GM19240 (cell line): ENCODE data around the gene RHOT1.
"Not testable (repeated sequence)": the region's sequence is repeated elsewhere in the genome, so short reads cannot be mapped to it uniquely, and the experiment has no call there.

Source experiments
- DNase-seq: peaks from one replicate; pipeline ENCODE4 v3.0.0; 2011; ENCODE audit warnings: low spot score; ENCODE audit not compliant: insufficient read length

The RHOT1 gene

GRCh38 chr17:32159586-32160438, 17.5 kb downstream of the RHOT1 start:
- DNase-seq: no peak

DNA sequence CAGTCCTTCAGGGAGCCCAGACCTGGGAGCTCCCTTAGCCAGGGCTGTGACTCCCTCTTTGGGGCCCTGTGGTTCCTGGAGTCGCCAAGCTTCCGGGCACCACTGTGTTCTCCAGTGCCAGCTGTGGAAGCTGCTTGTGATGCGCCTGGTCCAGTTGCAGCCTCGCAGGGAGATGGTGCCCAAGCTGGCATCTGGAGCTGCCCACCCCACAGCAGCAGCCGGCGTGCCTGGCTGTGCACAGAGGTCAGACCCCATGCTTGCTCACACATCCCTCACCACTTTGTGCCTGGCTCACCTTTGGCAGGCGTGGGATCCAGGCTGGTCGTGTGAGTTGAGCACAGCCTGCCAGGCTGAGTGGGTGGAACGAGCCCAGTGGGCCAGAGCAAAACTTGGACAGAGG, 18.2 kb downstream of the RHOT1 start:
- no peak for DNase-seq

DNA sequence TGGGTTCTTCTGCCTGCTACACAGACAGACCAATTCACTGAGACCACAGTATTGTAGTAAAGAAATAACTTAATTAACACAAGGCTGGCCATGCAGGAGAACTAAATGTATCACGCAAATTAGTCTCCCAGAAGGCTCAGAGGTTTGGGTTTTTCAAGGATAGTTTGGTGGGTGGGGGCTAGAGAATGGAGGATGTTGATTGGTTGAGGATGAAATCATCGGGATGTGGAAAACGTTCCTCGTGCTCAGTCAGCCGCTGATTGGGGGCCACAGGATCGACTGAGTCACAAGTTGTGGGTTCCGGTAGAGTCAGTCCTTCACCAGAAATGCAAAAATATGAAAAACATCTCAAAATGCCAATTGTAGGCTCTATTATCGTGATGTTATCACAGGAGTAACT, 18.7 kb downstream of the RHOT1 start:
- no peak for DNase-seq

DNA sequence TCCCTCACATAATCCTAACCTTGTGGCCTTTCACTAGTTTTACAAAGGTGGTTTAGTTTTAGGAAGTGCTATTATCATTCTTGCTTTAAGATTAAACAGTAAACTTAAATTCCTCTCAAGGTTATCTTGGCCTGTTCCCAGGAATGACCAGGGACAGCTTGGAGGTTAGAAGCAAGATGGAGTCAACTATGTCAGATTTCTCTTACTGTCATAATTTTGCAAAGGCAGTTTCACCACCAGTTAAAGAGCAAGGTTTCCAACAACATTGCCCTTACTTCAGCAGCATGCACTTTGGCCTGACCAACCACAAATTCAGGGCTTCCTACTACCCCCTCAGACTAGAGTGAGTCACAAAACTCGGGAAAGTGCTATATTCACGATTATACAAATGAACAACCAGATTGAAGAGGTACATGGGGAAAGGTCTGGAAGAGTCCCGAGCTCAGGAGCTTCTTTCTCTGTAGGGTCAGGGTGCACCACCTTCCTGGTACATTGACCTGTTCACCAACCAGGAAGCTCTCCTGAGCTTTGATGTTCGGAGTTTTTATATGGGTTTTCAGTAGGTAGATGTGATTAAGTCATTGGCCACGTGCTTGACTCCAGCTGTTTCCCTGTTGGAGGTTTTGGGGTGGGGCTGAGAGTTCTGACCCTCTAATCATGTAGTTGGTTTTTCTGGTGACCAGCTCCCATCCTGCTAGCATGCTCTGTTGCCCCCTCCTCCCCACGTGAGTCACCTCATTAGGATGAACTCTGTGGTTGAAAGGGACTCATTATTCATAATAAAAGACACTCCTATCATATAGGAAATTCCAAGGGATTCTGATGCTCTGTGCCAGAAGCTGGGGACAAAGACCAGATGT, 19.4 kb downstream of the RHOT1 start:
- DNase-seq: no peak

DNA sequence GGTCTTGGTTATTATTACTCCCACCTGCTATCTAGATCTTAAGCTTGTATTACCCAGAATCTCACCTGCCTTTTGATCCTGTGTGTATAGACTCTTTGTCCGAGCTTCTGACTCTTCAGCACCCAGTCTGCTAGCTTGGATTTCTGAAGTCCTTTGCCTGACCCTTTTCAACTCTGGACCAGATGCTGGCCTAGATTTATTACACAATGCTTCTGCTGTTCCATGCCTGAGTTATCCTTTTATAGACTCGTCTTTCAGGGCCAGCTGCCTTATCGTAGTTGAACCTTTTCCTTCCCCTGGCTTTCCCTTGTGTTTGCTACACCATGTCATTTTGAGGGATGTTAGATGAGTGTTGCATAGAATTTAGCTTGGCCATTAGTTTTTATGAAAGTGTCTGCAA, 32.6 kb downstream of the RHOT1 start:
- no peak for DNase-seq

GRCh38 chr17:32178679-32179078, 36.4 kb downstream of the RHOT1 start:
- DNase-seq: not testable (repeated sequence)

- not testable (repeated sequence) for DNase-seq
Observed at GRCh38 chr17:32179103-32179502, 36.8 kb downstream of the RHOT1 start.

DNA sequence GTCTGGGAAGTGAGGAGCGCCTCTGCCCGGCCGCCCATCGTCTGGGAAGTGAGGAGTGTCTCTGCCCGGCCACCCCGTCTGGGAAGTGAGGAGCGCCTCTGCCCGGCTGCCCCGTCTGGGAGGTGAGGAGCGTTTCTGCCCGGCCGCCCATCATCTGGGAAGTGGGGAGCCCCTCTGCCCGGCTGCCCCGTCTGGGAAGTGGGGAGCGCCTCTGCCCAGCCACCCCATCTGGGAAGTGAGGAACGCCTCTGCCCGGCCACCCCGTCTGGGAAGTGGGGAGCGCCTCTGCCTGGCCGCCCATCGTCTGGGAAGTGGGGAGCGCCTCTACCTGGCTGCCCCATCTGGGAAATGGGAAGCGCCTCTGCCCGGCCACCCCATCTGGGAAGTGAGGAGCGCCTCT, 37.2 kb downstream of the RHOT1 start:
- not testable (repeated sequence) for DNase-seq

DNA sequence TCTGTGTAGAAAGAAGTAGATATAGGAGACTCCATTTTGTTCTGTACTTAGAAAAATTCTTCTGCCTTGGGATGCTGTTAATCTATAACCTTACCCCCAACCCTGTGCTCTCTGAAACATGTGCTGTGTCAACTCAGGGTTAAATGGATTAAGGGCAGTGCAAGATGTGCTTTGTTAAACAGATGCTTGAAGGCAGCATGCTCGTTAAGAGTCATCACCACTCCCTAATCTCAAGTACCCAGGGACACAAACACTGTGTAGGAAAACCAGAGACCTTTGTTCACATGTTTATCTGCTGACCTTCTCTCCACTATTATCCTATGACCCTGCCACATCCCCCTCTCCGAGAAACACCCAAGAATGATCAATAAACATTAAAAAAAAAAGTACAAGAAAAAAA, 38.0 kb downstream of the RHOT1 start:
- DNase-seq: not testable (repeated sequence)

GRCh38 chr17:32185875-32186274, 43.6 kb downstream of the RHOT1 start:
- no peak for DNase-seq

DNA sequence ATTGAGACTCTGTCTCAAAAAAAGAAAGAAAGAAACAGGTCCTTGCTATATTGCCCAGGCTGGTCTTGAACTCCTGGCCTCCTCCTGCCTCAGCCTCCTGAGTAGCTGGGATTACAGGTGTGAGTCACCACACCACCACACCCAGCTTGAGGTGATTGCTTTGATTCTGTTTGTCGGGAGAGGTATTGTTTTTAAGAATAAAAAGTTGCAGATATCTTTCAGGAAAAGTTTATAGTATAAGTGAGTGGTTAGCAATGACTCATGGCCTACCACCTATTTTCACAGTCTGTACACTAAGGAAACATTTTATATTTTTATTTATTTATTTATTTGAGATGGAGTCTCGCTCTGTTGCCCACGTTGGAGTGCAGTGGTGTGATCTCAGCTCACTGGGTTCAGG, 45.0 kb downstream of the RHOT1 start:
- DNase-seq: no peak

DNA sequence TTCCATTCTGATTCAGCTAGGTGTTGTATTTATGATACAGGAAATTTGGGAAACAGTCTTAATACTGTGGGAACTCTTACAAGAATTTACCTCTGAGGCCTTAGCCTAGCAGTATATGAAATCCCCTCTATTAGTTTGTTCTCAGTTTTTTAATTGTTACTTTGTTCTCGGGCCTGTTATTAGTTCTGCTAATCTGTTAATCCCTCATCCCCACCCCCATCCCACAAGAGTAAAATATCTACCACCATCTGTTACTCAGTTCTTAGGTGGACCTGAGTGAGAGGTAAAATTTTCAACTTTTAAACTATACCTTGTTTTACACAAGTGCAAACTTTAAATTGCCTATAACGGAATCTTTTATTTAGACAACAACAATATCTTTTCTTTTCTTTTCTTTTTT, 47.0 kb downstream of the RHOT1 start:
- DNase-seq: no peak

DNA sequence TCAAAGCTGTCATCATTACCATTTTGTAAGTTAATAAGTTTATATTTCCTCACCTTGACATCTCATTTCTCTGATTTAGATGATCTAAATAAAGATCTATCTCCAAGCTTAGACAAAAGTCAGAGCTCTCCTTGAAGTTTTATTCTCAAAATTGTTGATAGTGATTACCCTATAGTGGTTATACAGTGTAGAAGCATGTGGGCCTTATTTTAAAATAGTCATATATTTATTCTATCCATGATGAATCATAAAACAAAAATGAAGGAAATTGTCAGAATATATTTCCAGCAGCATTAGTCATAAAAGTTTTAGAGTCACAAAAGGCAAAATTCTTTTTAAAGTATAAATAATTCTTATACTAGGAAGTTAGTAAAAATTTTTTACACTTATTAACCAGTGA, 49.0 kb downstream of the RHOT1 start:
- no peak for DNase-seq

DNA sequence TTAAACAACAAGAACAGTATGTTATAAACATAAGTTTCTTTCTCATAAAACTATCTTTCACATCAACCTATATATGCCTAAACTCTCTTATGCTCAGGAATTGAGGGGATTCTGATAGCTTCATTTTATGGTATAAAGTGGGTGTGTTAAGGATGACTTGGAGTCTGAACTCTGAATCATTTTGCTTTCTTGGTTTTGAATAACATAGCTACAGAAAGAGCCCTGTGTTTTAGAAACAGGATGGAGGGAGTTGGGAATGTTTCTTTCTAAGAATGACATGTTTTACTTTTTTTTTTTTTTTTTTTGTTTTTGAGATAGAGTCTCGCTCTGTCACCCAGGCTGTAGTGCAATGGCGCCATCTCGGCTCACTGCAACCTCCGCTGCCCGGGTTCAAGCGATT, 50.1 kb downstream of the RHOT1 start:
- DNase-seq: no peak

- no peak for DNase-seq
Observed at GRCh38 chr17:32197987-32198386, 55.7 kb downstream of the RHOT1 start.

GRCh38 chr17:32206861-32207260, 64.6 kb downstream of the RHOT1 start:
- DNase-seq: no peak

DNA sequence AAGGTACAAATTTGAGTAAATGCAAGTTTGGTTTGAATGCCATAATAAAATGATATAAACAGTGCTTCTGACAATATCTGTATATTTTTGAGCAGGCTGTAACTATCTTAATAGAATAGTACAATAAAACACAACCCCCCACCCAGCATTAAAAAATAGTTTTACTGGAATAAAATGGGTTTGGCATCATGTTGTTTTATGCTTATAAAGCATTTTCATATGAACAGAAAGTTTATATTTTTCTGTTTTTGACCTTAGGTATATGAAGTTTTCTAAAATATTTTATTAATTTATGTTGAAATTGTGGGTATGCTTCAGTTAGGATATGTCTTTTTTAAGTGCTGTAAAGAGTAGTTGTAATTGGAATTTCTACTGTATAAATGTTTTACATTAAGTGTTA, 66.1 kb downstream of the RHOT1 start:
- no peak for DNase-seq

DNA sequence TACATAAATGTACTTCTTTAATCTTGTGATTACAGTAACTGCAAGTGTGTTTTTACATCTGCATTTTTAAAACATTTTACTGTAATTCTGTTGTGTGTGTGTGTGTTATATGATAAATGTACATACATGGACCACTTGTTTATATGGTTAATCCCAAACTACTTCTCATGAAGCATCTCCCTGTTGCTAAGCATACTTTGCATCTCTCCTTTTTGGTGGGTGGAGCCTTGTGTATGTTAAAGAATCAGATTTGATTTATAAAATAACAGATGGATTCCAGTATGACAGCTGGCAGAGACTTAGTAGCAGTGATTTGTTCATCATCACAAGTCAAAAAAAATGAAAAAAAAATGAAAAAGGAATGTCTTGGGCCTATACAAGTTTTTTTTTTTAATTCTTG, 67.3 kb downstream of the RHOT1 start:
- DNase-seq: no peak

DNA sequence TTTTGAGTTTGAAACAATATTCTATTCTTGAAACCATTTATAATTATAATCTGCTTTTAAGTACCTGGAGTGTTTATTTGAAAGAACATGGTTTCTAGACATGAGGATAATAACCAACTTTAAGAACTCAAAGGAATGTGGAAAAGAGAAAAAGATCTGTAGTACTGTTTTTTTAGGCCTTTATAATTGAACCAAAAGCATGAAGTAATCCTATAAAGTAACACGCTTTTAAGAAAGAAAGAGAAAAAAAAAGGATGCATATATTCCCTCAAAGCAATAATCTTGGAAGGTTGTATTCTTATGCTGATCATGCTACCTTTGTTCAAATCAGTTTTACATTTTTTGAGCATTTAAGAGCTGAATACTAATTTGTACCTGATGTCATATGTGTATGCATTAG, 69.4 kb downstream of the RHOT1 start:
- DNase-seq: no peak

DNA sequence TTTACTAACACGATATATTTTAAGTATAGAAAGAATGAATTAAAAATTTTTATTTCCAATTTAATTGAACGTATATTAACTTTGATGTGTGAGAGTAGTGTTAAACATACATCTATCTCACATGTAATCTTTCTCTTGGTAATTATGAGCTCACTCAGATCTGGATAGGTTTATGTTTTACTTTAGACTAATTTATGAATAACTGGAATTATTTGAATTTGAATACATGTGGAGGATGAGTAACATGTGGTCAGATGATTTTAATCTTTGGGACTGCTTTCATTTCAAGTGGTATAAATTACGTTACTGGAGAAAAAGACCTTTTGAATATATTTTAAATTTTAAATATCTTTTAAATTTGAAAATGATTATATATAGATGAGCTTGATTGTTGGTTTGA, 73.4 kb downstream of the RHOT1 start:
- DNase-seq: no peak

- DNase-seq: no peak
Observed at GRCh38 chr17:32222621-32223020, 80.3 kb downstream of the RHOT1 start.

- DNase-seq: no peak
Observed at GRCh38 chr17:32223703-32224102, 81.4 kb downstream of the RHOT1 start.

DNA sequence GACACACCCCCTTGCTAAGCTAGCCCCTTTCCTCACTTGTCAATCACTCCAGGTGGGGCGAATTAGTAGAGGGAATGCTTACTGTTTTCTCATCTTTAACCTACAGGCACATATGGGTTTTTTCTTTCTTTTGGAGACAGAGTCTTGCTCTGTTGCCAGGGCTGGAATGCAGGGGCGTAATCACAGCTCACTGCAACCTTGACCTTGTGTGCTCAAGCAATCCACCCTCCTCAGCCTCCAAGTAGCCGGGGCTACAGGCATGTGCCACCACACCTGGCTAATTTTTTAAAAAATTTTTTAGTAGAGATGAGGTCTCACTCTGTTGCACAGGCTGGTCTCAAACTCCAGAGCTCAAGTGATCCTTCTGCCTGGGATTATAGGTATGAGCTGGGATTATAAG, 84.6 kb downstream of the RHOT1 start:
- no peak for DNase-seq
